Activated CD8-positive, alpha-beta memory T cell treated with anti-CD3 and anti-CD28 coated beads, Interleukin-2, amount 50 U/mL, for 48 hours (primary cell): ENCODE measurements around the gene P2RX1.
"Not testable (repeated sequence)": the region's sequence is repeated elsewhere in the genome, so short reads cannot be mapped to it uniquely, and the experiment has no call there.

Source experiments
- DNase-seq: peaks from one replicate; pipeline ENCODE4 v3.0.0-alpha.2; 2020

P2RX1 gene

DNA sequence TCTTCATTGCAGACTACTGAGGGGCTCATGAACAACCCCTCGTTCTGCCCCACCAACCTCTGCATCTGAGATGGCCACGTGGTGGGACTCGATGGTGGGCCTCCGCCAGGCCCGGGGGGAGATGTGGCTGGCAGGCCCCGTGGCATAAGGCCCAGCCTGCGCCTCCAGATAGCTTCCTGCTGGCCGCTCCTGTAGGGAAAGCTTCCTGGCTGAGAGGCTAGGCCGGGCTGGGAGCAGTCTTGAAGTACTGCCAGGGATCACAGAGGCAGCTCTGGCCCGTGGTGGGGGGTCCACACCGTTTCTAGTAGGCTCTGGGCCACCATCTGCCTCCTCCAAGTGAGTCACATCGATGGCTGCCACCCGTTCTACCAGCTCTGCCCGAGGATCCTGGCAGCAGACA is 31.0 kb downstream of the P2RX1 start:
- no peak for DNase-seq

DNA sequence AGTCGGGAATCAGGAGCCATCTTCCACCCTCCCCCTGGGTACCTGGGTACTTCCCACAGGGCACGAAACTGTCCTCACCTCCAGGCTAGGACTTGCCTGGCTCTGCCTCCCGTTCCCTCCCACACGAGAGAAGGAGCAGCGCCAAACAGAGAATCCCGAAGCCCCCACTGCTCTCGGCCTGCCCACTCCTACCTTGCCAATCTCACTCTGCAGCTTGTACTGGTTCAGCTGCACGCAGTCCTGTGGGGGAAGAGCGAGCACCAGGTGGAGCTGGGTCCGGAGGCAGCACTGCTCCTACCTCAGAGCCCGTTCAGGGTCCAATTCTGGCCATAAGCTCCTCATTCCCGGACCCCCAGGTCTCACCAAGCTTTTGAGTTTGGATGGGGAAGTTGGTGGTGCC is 32.1 kb downstream of the P2RX1 start:
- no peak for DNase-seq

DNA sequence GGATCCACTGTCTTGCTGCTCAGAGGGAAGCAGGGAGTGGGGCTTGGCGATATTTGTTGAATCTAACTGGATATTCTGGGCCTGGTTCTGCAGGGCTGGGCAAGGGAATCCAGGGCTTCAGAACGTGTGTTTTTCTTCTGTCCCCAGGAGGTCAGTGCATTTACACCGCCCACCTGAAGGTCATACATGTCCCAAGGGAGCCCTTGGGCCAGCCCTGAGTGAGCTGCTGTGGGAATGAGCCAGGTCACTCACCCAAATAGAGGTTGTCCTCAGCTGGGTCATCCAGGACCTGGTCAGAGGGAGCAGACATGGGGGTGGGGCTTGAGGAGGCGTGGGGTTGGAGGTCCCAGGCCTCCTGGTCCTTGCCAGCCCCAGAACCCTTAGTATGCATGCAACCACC is 34.0 kb downstream of the P2RX1 start:
- DNase-seq: no peak

DNA sequence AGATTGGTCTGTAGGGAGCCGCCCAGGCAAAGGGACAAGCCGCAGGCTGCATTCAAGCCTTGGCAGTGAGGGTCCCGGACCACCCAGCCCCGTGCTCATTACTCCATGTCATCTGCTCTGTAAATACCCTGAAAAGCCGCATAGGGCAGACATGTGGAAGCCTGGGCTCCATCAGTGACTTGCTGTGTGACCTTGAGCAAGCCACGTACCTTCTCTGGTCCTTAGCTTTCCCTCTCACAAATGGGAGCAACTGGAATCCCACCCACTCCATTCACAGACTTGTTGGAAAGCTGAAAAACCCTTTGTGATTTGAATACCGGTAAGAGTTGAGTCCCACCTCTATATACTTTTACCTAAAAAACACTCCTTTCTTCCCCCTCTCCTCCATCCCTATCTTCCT is 35.3 kb downstream of the P2RX1 start:
- DNase-seq: no peak

DNA sequence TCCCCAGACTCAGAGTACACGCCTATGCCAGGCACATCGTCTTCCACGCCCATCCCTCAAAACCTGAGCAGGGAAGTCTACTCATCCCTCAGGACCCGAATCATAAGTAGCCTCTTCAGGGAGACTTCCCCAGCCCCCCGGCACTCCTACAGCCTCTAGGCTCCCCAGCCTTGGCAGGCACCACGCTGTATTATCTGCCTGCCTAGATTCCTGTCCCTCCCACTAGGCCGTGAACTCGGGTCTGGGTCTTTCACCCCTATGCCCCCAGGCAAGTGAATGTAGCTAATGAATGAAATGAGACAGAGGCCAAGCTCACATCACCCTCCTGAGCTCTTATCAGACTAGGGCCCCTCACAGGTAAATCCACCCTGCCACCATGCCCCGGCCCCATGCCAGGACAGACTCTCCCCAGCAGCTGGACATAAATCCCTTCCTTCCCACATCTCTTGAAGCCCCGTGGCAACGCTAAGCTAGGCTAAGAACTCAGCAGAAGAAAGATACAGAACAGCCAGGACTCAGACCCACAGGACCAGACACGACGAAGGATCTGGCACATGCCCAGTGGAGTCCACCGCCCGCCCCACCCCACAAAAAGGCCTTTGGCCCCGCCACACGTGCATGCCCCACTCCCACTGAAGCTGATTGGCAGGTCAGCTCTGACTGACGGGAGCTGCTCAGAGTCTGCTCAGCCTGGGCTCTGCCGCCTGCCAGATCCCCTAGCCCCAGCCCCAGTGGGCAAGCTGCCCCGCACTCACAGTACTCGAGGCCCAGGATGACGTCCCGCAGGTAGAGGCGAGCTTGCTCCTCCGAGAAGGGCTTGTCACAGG is 36.5 kb downstream of the P2RX1 start:
- DNase-seq: no peak

DNA sequence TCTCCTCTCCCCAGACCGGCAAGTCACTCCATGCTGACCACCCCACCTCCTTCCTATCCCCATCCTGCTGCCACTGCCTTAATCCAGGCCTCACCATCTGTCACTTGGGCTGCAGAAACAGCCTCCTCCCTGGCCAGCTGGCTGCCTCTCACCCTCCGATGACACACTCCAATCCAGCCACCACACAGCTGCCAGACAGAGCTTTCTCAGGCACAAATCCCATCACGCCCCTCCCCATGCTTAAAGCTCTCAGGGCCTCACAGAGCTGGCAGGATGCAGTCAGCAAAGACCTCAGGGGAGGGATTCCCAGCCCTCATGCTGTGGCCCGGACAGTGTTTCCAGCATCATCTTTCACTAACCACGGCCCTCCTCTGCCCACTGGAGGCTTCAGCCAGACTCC is 37.1 kb downstream of the P2RX1 start:
- DNase-seq: no peak

DNA sequence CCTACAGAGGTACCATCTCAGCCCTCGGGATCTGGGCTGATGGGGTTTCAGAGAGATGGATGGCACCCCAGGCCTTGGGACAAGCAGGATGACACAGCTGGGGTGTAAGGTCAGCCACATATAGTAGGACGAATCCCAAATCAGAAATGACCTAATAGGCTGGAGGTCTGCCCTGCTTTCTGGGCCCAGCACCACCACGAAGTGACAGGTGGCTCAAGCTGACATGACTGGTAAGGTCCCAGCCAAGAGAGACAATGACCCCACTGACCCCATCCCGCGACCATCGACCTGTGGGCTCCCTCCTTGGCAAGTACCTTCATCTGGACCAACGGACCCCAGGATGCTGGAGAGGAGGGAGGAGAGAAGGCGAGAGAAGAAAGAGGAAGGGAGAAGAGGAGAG is 39.0 kb downstream of the P2RX1 start:
- DNase-seq: no peak

DNA sequence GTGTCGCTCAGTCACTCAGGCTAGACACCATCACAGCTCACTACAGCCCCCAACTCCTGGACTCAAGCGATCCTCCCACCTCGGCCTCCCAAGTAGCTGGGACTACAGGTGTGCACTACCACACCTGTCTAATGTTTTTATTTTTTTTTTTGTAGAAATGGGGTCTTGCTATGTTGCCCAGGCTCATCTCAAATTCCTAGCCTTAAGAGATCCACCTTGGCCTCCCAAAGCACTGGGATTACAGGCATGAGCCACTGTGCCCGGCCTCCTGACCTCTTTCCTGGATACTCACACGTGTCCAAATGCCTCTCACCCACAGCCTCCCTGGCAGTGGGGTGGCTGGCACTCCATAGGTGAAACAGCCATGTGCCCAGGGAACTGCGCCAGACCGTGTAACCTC is 40.9 kb downstream of the P2RX1 start:
- no peak for DNase-seq

DNA sequence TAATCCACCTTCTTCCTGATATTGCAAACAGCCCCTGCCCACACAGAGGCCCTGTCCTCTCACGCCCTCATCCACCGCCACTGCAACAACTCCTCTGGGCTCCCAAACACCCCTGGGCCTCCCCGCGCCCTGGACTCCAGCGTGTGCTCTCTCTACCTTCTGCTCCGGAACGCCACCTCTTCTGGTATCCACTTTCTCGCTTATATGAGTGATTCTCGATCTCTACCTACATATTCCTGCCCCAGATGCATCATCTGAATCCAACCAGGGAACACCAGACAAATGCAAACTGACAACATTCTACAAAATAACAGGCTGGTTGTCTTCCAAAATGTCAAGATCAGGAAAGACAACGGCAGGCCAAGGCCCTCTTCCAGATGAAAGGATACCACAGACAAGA is 42.4 kb downstream of the P2RX1 start:
- no peak for DNase-seq

DNA sequence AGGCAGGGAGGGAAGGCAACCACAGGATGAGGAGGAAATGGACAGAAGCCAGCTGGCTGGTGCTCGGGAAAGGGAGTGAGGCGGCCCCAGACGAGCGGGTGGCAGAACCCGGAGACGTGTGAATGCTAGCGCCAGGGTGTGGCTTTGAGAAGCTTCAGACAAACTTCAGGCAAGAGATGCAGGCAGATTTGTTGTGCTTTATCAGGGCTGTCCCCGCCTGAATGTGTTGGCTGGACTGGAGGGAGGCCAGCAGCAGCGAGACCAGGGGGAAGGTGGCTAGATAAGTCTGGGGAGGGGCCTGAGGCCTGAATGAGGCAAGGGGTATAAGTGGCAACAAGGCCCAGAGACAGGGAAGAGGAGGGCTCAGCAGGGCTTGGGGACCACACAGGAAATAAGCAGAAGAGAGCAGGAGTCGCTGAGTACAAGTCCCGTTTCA is 45.4 kb downstream of the P2RX1 start:
- no peak for DNase-seq

DNA sequence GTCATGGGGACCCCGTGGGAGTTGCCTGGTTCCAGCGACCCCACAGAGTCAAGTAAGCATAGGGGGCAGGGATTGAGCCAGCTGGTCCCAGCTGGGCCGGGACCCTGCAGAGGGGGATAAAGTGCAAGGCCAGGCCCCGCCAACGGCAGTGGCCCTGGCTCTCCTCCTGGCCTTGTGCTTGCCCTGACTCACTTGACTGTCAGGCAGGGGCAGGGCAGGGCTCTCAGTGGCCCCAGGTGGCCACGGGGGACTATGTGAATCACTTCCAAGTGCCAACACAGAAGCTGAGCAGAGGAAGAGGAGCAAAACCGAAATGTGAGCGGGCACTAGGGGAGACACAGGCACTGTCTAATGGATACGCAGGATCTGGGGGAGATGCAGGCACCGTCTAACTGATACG is 48.7 kb downstream of the P2RX1 start:
- no peak for DNase-seq

DNA sequence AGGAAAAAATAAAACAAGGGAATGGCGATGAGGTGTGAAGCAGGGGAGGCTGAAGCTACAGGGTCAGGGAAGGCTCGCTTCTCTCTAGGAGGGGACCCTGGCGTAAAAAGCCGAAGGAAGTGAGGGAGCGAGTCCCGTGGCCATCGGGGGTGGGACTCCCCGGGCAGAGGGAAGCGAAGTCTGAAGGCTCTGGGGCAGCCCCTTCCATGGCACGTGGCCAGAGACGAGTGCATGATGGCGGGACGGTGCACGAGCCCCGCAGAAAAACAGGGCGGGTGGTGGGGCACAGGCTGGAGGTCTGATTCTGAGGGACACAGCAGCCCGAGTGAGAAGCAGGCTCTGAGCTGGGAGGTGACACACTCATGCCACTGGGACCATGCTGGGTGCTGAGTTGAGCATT is 49.2 kb downstream of the P2RX1 start:
- no peak for DNase-seq

DNA sequence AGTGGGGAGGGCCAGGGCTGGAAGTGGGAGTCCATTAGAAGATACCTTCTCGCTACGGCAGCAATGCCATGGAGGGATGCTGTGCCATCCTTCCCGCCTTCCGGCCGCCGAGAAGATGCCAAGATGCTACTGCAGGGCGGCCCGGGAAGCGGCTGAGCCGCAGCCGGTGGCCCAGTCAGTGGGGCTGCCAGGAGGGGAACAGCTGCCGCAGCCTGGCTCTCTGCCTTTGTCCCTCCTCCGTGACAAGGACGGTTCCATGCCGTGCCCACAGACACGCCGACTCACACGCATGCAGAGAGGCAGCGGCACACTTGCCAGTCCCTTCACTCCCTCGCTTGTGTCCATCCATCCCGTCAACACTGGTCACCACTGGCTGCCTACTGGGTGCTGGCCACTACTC is 50.0 kb downstream of the P2RX1 start:
- no peak for DNase-seq

DNA sequence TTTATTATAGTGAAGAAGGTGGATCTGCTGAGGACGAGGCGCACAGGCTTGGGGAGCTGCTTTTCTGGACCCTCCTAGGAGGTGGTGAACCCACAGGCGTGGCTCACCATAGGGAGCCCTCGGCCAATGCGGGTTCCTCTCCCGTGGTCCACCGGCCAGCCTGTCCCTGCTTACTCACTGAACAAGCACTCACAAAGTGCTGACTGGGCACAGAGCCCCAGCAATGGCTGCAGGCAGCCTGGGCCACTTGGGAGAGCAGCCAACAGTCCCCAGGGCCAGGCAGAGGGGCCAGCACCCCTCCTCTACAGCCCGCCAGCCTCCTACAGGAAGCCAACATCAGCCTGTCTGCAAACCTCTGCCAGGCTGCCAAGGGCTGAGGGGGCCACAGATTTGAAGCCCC is 51.1 kb downstream of the P2RX1 start:
- no peak for DNase-seq

DNA sequence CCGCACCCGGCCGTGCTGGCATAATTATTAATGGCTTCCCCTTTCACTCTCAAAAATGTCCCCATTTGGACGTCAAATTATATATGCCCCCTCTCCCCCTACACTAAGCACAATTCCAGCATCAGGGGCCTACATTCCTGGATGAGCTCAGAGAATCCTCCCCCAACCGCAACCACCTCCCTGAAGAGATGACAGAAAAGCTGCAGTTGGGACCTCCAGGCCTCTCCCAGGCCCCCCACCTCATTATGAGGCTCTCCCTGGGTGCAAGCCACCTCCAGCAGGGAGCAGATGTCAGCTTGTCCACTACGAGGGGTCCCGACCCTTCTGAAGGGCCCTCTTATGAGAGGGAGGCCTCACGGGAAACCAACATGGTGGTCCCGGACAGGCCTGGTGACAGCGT is 51.7 kb downstream of the P2RX1 start:
- no peak for DNase-seq

DNA sequence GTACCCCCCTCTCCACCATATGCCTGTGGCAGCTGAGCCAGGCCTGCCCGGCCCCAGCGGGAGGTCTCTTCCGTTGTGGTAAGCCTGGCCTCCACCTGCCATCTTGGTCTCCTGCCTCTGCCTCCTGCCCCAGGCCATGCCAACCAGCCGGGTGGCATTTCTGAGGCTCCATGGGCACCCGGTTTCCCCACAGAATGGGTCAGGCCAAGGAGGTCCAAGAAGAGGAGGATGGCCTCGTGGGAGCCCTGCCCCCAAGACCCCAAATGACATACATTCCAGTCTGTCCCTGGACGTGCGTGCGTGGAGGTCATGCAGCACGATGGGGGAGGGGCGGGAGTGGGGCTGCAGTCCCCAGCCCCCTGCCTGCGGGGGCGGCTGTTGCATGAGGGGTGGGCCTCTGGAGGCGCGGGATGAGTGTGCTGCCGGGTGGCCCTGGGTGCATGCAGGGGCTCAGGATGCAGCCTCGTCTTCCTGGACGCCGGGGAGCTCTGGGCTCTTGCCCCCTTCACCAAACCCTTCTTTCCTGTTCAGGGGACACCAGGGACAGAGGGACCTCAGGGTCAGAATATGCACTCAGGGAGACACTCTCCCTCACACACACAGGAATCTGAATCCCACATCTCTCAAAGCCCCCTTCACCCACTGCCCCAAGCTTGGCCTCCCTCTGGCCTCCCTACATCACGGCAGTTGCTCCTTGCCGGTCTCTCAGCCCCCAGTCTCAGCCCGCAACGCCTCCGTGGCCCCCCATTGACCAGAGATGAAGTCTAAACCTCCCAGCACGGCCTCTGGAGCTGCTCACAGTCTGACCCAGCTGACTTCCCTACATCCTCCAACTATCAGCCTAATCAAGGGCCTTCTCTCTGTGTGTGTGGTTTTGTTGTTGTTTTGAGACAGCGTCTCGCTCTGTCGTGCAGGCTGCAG is 54.2 kb downstream of the P2RX1 start:
- DNase-seq: no peak

DNA sequence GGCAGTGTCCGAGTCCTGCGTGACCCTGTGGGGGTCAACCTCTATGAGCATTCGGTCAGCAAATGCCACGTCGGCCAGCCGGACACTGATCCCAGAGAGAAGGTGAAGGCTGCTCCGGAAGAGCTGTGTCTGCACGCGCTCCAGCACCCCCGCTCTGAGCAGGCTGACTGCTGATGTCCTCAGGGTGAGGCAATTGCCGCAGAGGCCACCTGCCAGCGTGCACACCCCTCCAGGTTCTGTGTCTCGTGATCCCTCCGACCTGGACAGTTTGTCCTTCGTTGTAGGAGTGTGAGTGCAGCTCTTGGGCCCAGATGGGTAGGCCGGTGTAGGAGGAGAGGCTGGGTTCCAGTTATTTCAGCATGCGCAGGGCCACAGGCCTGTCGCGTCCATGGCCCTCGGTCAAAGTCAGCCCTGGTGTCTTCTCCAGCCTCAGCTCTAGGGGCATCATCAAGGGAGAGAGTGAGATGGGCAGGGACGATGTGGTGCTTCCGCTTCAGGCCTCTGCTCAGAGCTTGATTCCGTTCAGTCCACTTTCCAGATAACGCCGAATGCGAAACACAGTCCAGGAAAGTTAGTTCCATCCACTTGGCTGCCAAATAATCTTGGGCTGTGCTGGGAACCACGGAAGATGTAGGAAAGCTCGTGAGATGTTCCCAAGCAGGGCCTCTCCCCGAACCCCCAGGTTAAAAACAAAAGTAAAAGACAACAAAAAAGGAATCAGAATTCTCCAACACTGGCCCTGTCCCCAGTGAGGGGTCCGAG is 55.1 kb downstream of the P2RX1 start:
- DNase-seq: no peak

DNA sequence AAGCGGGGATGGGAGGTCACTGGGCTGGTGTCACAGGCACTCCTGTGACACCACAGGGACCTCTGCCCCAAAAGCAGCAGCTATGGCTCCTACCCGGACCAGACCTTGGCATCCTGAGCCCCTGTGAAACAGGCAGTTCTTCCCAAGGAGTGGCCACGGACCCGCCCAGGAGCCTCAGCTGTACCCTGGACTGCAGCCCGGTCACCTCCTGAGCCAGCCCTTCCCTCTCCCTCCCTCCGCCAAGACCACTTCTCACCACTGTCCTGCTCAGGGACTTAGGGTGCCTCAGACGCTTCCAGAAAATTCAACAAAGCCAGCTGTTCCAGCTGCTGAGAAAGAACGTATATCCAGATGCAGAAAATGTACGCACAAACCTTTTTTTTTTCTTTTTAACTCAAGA is 56.3 kb downstream of the P2RX1 start:
- no peak for DNase-seq

DNA sequence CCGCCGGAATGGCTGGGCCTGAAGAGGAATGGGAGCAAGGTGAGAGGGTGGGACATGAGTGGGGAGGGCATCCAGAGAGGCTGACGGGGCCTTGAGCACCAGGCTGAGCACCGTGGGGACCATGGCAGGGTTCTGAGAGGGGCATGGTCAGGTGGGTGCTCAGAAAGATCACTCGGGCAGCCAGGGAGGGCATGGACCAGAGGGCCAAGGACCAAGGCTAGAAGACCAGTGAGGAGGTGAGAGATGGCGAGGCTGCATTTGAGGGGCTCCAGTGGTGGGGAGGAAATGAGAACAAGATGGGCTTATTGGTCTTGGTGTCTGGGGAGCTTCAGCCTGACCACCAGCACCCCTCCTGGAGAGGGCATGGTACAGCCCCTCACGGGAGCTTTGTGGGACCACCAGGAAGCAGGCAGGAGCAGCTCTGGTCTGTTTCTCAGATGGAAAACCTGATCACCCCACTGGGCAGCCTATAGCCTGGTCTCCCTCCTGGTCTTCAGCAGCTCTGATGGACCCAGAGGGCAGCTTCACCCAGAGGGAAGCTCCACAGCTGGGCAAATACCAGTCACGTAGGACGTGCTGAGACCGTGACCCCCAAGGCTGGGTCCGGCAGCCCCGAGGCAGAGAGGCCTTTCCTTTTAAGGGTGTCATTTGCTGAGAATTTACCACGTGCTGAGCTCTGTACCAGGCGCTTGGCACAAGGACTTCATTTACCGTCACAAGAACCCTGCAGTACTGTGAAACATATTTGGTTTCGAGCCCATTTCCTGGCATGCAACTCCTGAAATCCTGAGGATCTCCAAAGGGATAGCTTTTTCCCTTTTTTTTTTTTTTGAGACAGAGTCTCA is 58.8 kb downstream of the P2RX1 start:
- no peak for DNase-seq

DNA sequence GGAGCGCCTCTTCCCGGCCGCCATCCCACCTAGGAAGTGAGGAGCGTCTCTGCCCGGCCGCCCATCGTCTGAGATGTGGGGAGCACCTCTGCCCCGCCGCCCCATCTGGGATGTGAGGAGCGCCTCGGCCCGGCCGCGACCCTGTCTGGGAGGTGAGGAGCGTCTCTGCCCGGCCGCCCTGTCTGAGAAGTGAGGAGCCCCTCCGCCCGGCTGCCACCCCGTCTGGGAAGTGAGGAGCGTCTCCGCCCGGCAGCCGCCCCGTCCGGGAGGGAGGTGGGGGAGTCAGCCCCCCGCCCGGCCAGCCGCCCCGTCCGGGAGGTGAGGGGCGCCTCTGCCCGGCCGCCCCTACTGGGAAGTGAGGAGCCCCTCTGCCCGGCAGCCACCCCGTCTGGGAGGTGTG is 62.1 kb downstream of the P2RX1 start:
- DNase-seq: not testable (repeated sequence)

DNA sequence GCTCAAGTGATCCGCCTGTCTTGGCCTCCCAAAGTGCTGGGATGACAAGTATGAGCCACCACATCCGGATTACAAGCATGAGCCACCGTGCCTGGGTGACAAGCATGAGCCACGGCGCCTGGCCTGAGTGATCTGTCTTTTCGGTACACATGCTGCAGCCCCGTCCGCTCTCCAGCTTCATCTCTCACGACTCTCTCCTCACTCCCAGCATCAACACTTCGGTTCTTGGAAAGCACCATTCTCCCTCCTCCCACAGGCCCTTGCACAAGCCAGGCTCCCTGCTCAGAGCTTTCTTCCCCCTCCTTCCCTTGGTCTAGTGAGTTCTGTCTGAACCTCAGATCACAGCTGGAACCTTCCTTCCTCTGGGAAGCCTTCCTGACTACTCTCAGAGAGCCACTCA is 63.7 kb downstream of the P2RX1 start:
- DNase-seq: no peak

DNA sequence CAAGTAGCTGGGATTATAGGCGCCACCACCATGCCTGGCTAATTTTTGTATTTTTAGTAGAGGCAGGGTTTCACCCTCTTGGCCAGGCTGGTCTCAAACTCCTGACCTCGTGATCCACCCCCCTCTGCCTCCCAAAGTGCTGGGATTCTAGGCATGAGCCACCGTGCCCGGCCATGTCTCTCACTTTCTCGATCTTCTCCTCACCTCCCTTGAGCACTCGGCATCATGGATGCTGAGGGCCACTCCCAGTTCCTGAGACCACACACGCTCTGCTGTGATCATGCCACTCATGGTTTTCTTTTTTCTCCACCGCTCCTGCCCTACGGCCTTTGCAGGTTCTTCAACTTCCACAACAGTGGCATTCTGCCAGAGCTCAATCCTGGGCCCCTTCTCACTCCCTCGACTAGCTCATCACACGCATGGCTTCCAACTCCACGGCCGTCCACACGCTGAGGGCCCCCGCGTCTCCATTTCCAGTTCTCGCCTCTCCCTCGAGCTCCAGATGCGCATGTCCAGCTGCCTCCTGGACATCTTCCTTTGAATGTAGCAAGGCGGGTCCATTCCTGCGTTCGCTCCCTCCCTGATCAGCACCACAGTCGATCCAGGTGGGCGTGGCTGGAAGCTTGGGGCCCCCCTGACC is 64.7 kb downstream of the P2RX1 start:
- no peak for DNase-seq
